Stimulated activated CD4-positive, alpha-beta T cell treated with anti-CD3 and anti-CD28 coated beads, Interleukin-4, amount 100 ng/mL, for 1 hour (primary cell): Measurements from ENCODE around the gene CHCHD4.

Source experiments
- DNase-seq: peaks from one replicate; pipeline ENCODE4 v3.0.0-alpha.2; 2020

The CHCHD4 gene

DNA sequence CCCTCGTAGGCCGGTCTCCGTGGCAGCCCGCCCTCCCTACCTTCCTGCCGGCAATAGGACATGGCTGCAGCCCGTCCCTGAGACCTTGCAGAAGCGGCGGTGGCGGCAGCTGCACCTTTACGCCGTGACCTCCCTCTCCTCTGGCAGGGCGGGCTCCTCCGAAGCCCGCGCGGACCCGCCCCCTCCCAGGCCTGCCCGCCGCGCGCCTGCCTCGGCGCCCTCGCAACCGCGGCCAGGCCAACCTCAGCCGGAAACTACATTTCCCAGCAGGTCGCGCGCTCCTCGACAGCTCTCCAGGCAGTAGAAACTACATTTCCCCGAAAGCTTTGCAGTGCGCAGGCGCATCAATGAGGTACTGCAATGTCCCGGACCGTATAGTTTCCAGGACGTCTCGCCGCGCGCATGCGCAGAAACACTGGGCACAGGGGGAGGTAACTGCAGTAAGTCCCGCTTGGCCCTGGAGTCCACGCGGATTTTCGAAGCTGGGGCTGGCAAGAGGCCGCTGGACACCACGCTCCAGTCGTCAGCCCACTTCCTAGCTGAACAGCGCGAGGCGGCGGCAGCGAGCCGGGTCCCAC is at the start of gene CHCHD4, which contains the start of gene TMEM43:
CHCHD4 (minus strand) TSS at position 256 of the 578 bp plus-strand sequence; CDS start at position 62, 194 bp downstream.
TMEM43 (plus strand) TSS at position 438 of the 578 bp plus-strand sequence. CDS start 142 bp downstream, outside the sequence.
- DNase-seq, result peak; percentile 98

DNA sequence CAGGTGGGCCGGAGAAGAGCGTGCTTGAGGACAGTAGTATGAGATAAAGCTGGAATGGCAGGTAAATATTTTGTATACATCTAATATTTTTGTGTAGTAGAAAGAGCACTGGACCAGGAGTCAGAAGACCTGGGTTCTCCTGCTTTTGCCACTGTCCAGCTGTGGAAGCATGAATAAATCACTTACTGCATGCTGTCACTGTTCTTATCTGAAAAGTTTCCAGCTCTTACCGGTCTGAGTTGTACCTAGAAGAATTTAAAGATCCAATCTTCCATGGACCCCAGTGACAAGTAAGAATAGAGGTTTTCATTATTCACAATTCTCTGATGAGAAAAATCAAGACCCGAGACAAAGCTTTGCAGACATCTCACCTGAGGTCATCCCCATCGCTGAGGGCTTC is 47.8 kb upstream of the CHCHD4 start:
- DNase-seq, result no peak

DNA sequence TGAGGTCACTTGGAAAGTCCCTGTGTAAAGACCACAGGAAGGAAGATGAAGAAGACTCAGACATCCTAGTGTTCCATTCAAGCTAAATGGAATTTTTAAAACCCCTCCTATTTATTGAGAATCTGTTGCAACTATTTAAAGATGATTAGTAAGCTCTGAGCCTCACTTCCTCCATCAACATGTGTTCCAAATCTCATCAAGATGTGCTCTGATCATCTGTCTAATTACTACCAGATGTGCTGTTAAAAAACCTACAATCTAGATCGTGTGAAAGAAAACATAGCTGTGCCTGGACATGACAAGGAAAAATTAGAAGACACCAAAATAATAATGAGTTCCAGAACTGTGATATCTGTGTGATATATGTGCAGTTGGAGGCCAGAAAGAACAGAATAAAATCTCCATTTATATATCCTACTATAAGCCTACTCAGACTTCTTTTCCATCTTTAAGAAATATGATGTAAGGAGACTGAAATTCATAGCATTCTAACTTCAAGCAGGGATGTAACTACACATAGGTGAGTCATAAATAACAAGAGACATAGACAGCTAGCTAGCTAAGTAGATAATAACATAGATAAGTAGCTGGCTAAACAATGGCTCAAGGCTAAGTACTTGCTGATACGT is 46.0 kb upstream of the CHCHD4 start:
- no peak for DNase-seq

DNA sequence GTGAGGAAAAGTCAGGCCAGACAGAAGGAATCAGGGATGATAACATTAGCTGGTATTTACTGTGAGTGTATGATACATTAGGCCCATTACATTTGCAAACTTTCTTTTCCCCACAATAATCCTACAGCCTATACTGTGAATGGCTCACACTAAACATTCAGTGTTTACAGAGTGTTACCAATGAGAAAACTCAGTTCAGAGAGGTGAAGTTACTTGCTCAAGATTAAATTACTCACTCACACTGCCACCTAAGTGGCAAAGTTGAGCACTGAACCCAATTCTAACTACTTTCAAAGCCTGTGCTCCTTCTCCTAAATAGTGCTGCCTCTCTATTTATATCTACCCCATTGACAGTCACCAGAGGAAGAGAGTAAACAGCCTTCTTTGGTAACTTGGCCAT is 45.2 kb upstream of the CHCHD4 start:
- DNase-seq, result no peak

- DNase-seq, result no peak
Observed at GRCh38 chr3:14169435-14169834, 44.8 kb upstream of the CHCHD4 start.

- no peak for DNase-seq
Observed at GRCh38 chr3:14166877-14167603, 42.4 kb upstream of the CHCHD4 start.

DNA sequence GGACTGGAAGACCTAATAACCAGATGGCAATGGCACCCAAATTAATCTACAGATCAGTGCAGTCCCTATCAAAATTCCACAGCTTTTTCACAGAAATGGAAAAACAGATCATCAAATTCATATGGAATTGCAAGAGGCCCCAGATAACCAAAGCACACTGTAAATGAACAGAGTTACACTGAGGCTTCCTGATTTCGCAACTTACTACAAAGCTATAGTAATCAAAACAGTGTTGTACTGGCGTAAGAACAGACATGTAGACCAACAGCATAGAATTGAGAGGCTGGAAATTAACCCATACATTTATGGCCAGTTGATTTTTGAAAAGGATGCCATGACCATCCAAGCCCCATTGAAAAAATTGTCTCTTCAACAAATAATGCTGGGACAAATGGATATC is 37.5 kb upstream of the CHCHD4 start:
- no peak for DNase-seq

DNA sequence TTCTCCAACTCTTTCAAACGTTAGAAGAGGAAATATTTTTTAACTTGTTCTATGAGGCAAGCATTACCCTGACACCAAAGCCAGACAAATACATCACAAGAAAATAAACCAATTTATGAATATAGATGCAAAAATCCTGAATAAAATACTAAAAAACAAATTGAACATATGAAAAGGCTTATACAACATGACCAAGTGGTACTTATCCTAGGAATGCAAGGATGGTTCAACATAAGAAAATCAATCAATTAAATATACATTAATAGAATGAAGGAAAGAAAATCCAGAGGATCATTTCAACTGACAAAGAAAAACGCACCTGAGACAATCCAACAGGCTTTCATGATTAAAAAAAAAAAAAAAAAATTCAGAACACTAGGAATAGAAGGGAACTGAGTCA is 36.6 kb upstream of the CHCHD4 start:
- no peak for DNase-seq

- no peak for DNase-seq
Observed at GRCh38 chr3:14159426-14159825, 34.8 kb upstream of the CHCHD4 start.

GRCh38 chr3:14158370-14158769 is 33.7 kb upstream of the CHCHD4 start:
- no peak for DNase-seq

DNA sequence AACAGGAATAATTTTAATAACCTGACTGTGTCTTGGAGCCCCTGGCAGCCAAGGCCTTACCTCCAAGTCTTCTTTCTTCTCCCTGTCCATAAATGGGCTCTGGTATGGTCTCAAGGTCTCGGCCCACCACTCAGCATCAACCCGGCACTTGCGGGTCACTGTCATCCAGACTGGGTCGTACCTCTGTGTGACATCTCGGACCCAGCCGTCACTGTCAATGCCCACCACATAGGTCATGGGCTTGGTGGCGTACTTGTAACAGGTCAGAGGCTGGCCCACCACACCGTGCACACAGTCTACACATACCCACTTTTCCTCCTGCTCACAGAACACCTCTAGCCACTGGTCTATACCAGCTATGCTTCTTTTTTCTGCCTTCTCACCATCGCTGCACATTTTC is 33.3 kb upstream of the CHCHD4 start:
- DNase-seq, result no peak

- no peak for DNase-seq
Observed at GRCh38 chr3:14156843-14157561, 32.3 kb upstream of the CHCHD4 start.

DNA sequence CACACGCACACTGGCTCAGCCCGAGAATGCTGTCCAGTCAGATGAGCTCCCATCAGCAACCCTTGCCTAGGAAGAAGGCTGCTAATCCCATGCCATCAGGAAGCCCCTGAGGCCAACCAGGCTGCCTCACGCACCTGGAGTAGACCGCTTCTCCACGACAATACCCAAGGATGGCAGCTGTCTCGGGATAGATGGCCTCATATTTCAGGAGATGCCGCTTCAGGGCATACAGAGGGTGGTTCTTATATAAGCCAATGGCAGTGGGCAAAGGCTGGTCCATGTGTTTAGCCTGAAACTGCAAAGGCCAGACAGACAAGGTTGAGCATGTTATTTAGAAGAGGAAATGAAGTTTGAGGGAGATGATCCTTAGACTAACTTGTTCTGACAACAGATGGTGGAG is 31.5 kb upstream of the CHCHD4 start:
- DNase-seq, result no peak

DNA sequence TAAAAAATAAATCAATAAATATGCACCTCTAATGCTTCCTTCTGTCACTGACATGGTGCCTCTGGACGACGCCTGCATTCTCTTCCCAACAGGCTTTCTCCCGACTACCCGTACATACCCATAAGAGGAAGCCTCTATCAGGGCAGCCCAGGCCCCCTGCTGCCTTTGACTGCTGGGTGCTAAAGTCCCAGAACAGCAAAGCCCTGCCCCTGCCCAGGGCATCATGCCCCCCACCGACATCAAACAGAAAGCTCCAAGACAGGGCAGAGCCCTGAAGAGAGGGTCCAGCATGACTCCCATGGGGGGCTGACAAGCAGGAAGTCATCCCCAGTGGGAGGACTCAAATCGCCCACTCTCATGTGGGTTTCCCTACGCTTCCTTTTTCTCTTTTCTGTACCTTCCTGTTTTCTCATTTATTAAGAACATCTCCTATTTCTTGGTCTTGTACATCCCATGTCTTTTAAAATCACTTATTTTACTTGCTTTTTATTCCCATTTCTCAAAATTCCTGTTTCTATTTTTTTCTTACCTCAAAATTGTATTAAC is 30.3 kb upstream of the CHCHD4 start:
- DNase-seq, result no peak

- DNase-seq, result no peak
Observed at GRCh38 chr3:14154276-14154675, 29.6 kb upstream of the CHCHD4 start.

DNA sequence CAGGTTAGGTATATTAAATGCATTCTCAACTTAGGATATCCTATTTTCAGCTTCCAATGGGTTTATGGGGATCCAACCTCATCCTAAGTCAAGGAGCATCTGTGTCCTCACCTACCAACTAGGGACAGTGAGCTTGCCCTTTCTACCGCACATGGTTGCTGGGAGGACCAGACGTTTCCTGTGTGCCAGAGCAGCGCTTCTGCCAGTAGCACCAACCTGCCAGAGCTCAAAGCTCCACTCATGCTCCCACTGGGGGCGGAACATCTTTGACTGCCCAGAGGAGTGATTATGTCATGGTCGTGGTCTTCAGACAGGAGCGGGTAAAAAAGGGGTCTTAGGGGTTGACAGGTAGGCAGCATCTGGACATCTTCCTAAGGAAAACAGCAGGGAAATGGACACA is 29.0 kb upstream of the CHCHD4 start:
- DNase-seq, result no peak

GRCh38 chr3:14152963-14153355 is 28.3 kb upstream of the CHCHD4 start:
- DNase-seq, result no peak

DNA sequence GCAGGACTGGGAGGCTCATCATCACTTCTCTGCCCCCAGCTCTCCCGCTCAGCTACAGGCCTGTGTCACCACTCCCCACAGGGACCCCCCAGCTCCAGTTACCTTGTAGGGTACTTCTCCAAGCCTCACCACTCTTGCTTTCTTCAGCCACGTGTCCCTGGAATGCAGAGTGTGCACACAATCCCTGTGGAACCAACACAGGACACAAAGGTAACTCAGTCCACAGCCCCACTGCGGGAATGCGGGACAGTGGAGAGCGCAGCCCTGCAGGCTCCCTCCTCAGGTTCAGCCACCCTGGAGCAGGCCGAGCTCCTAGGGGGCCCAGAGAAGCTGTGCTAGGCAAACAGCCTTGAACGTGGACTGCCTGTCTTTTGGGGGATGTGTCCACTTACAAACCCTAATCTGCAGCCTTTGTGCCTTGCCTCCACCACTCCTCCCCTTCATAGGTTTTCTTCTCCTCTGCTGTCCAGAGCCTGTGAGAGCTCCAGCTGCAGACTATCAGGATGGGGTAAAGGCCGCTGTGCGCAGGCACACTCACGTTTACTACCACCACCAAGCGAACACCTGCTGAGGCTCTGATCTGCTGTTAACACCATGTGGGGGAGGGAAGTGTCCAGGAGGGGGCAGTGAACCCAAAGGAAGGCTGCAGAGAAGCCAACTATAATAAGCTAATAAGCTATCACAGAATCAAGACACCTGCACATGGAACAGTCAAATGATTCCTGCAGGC is 27.7 kb upstream of the CHCHD4 start:
- no peak for DNase-seq

DNA sequence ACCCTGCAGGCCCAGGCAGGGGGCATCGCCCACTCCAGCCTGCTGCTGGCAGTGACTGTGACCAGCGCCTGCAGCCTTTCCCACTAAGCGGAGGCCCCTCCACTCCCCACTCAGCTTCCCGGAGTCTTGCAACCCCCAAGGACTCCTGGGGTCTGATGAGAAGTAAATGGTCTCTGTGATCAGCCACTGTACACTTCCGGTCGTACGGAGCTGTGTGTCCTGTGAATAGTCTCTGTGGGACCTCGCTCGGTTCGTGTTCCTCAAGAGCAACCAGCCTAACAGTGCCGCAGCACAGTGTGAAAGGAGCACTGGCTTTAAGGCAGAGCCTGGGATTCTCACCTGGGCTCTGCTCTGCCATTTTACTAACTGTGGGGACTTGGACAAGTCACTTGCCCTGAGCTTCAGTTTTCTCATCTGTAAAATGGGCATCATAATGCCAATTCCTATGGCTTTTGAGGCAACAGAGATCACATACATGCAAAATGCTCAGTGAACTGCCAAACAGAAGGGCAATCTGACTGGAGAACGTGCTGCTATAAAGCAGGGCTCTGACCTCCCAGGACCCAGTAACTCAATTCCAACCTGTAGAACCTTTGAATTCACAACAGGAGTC is 26.9 kb upstream of the CHCHD4 start:
- no peak for DNase-seq

- no peak for DNase-seq
Observed at GRCh38 chr3:14150491-14151230, 26.0 kb upstream of the CHCHD4 start.

DNA sequence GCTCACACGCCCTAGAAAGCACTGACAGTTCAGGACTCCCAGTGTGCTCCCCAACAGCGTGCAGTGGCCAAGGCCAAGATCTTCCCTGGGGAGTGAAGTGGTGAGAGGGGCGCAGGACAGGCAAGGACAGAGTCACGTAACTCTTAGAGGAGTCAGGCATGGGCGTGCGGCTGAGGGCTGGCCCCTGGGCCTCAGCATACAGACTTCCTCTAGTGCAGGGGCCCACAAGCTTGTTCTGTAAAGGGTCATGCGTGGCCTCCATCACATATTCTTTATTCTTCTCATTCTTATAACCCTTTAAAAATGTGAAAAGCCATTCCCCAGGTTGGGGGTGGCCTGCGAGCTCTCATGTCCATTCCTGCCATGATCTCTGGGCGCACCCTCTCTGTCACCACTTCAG is 25.4 kb upstream of the CHCHD4 start:
- no peak for DNase-seq
